Measurements from ENCODE around the gene UBTD1. TPM values are rescaled to one million over a fixed set of nuclear protein-coding genes. Genes with fewer than 3 reads are reported as not detected.

UBTD1 gene
- total RNA-seq, 1 donor from 2014 or later, result 45.1 TPM

- DNase-seq (ENCODE audit: low read depth in 2 of 2), result no peak
Observed at GRCh38 chr10:97582169-97582568, 83.4 kb downstream of the UBTD1 start.

DNA sequence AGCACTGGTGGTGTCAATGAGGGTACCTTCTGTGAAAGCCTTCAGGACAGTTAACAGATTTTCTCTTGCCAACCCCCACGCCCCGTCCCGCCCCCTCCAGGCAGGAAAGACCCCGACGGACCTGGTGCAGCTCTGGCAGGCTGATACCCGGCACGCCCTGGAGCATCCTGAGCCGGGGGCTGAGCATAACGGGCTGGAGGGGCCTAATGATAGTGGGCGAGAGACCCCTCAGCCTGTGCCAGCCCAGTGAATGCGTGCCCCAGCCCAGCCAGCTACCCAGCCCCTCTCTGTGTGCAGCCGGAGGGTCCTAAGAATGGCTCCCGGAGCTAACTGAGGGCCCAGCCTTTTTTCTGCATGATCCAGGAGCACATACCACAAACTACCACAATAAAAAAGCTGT lies 84.8 kb downstream of the UBTD1 start:
- DNase-seq (ENCODE audit: low read depth in 2 of 2), result no peak

- DNase-seq (ENCODE audit: low read depth in 2 of 2), result peak; percentile 55 to 73
Observed at GRCh38 chr10:97584060-97584797, 85.5 kb downstream of the UBTD1 start, which contains the start of gene HOGA1. Gene HOGA1, plus strand, starts transcription at chr10:97584389. Its CDS starts 315 bp downstream, at chr10:97584704.

GRCh38 chr10:97584798-97585438 lies 86.2 kb downstream of the UBTD1 start:
- no peak for DNase-seq (ENCODE audit: low read depth in 2 of 2)

DNA sequence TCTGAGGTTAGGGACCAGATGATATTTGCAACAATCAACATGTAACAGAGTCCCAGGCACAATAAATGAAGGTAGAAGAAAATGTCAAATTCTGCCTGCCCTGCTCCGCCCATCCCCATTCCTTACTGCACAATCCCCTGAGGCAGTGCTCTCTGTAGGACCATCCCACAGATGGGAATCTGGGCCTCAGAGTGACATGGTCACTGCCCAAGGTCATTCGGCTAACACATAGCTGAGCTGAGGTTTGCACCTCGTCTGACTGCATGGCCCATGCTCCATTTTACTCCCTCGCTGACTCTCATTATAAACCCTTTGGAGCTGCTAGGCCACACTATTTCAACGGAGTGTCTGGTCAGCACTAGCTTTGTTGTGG lies 86.7 kb downstream of the UBTD1 start:
- DNase-seq (ENCODE audit: low read depth in 2 of 2), result no peak

DNA sequence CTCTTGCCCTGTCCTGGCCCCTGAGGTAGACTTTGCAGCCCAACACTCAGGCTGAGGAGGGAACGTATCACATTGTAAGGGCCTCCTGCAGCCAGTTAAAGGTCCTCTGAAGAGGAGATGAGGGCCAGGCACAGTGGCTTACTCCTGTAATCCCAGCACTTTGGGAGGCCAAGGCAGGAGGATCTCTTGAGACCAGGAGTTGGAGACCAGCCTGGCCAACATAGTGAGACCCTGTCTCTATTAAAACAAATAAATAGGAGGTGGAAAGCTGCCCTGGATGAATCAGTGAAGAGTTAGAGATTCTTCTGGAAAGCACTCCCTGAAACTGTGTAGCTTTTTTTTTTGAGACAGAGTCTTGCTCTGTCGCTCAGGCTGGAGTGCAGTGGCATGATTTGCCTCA lies 88.5 kb downstream of the UBTD1 start:
- no peak for DNase-seq (ENCODE audit: low read depth in 2 of 2)

DNA sequence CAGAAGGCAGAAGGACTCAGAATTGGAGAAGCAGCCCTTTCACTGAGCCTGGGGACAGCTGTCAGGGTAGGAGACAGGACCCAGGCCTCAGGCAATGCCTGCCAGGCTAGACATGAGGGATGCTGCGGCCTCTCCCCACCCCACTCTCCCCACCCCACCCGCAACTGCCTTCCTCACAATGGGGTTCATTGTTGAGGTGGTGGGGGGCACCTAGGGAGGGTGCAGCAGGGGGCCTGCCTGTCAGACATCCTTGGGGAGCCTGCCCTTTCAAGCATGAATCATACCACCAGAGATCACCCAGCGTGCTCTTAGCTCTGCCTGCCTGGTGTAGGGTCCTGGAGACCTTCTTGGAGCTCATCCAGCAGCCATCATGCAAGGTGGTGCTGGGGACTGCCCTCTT lies 90.8 kb downstream of the UBTD1 start, which contains the start of gene C10orf62:
Gene C10orf62, plus strand, starts transcription at position 243 of the 400 bp plus-strand sequence. CDS start 177 bp downstream, outside the sequence.
- DNase-seq (ENCODE audit: low read depth in 2 of 2), result no peak

GRCh38 chr10:97590082-97590747 lies 91.5 kb downstream of the UBTD1 start:
- DNase-seq (ENCODE audit: low read depth in 2 of 2), result no peak

GRCh38 chr10:97590748-97591495 lies 92.2 kb downstream of the UBTD1 start:
- DNase-seq (ENCODE audit: low read depth in 2 of 2), result no peak

DNA sequence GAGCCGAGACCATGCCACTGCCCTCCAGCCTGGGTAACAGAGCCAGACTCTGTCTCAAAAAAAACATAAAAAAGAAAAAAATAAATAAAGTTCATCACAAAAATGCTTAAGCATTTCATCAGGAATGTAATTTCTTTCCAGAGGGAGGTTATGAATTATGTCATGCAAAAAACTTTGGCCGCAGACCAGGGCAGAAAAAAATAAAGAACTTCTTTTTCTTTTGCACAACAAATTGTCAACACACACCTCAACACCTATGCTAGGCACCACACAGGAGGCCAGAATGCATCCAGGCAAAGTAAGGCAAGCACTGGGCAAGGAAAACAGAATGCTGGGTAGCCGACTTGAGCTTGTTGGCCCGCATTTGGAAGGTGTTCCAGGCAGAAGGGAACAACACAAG lies 94.7 kb downstream of the UBTD1 start:
- DNase-seq (ENCODE audit: low read depth in 2 of 2), result no peak

DNA sequence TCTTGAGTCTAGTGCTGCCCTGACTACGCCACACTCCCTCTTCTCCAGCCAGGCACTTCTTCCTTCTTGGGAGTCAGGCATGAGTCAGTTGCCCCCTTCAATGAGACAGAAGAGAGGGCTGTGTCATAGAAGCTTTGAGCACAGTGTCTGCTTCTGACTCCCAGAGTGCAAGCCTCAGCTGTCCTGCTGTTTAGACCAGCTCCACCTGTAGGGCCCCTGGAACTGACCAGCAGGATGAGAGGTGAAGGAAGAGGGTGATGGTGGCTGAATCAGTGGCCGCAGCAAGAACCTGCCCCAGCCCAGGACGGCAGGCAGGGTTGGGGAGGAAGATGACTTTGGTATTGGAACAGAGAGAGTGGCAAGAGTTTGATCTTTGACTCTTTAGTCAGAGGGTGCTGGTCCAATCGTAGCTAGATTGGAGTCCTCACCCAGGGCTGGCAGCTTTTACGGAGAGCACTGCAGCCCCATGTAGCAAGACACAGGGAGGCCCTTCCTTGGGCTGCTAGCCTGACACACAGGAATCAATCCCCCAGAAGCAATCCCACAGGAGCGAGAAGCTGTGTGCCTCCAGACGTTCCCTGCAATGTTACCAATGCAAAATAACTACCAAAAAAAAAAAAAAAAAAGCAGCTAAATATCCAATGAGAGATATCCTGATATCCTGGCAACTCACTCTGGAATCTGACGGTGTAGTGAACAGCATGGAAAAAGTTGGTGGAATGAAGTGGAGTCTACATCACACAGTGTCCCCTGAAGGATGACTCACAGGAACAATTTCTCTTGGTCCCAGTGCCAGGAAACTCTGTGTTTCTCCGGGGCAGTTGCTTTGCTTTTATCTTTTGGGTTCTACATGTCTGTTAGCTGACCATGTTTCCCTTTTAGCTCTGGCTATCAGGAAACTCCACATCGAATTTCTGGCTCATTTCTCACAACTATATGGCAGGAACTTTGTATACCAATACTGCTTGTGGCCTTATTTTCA lies 97.7 kb downstream of the UBTD1 start:
- DNase-seq (ENCODE audit: low read depth in 2 of 2), result peak; percentile 99 to 100

- DNase-seq (ENCODE audit: low read depth in 2 of 2), result peak in 1 of 2 donors; percentile 13
Observed at GRCh38 chr10:97597778-97598177, 99.1 kb downstream of the UBTD1 start.

DNA sequence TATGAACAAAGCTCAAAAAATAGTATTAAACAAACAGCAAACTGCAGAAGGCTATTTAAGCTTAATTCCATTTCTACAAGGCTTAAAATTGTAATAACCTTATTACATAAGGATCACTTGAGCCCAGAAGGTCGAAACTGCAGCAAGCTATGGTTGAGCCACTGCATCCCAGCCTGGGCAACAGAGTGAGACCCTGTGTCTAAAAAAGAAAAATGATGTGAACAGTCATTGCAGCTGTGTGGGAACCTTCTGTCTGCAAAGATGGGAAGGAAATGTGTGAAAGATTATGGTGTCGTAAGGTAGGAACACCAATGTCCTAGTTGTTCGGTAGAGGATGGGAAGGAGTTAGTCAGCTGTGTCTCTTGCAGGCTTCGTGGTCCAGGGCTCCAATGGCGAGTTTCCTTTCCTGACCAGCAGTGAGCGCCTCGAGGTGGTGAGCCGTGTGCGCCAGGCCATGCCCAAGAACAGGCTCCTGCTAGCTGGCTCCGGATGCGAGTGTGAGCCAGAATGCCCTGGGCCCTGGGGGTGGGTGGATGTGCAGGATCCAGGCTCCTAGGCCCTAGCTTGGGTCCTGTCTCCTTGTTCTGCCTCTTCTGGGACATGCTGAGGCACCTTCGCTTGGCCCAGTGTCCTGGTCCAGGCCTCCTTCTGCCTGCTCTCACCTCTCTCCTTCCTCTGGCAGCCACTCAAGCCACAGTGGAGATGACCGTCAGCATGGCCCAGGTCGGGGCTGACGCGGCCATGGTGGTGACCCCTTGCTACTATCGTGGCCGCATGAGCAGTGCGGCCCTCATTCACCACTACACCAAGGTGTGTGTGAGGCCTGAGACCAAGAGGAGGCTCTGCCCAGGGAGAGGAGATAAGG lies 99.9 kb downstream of the UBTD1 start:
- DNase-seq (ENCODE audit: low read depth in 2 of 2), result no peak

DNA sequence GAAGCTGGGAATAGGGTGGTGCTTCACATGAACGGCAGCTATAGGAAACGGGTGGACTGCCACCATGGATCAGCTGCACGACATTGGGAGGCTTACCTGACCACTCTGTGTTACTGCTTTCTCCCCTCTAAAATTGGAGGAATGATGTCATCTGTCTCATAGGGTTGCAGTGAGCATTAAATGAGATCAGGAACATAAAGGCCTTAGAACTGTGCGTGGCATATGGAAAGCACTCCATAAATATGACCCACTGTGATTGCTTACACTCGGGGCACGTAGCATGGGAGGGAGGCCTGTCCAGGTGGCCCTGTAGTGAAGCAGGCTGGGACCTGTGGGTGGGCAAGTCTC lies 100.5 kb downstream of the UBTD1 start:
- DNase-seq (ENCODE audit: low read depth in 2 of 2), result no peak

GRCh38 chr10:97600616-97601015 lies 101.9 kb downstream of the UBTD1 start:
- DNase-seq (ENCODE audit: low read depth in 2 of 2), result no peak

- DNase-seq (ENCODE audit: low read depth in 2 of 2), result no peak
Observed at GRCh38 chr10:97601268-97602215, 102.8 kb downstream of the UBTD1 start.

DNA sequence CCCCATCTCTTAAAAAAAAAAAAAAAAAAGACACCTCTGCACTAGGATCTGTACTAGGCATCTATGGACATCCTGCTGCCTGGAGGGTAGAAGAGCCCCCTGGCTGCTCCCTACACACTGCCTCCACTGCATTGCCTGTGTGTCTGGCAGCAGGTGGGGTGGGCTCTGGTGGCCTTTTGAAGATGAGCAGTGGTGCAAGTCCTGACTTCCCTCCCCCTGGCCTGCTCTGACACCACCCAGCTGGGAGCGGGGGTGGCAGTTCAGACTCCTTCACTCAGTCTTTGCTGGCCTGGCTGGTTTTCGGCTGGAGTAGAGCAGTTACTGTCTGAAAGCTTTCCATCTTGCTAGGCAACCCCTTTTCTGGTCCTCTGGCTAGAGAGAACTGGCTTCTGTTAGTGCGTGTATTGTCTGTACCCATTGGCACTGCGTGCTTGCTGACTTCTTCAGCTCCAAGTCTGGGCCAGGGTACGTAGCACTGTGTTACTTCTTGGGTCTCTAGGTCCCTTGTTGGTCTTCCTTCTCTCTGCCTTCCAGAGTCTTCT lies 108.4 kb downstream of the UBTD1 start:
- no peak for DNase-seq (ENCODE audit: low read depth in 2 of 2)

DNA sequence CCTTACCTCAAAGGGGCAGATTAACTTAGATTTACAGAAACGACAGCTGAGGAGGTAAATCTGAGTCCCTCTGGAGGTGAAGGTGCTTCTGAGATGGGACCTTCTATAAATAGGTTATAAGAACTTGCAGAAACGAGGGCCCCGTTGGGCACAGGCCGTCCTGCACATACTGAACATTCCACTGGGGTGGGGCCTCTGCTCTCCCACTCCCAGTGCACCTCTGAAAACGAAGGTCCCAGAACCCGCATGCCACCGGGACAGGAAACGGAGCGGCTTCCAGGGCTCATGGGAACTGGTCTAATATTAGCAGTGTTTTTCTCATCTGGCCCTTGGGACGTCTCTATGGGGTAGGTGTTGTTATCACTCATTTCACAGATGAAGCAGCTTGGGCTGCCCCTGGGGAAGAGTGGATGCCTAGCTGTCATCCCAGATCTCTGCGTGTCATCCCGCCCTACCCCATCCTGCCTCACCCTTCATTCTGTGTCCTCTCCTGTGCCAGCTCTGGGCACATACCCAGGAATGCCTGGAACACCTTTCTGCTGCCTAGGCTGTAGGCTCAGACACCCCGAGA lies 110.4 kb downstream of the UBTD1 start:
- no peak for DNase-seq (ENCODE audit: low read depth in 2 of 2)
